ENCODE measurements around the gene TMEM123.

TMEM123 gene

DNA sequence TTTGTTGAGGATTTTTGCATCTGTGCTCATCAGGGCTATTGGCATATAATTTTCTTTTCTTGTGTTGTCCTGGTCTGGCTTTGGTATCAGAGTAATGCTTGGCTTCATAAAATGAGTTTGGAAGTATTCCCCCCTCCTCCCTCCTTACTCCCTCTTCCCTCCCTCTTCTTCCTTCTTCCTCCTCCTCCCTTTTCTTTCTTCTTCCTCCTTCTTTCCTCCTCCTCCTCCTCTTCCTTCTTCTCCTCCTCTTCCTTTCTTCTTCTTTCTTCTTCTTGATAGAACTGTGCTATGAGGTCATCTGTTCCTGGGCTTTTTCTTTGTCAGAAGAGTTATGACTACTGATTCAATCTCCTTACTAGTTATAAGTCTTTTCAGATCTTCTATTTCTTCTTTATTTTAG, 95.4 kb downstream of the TMEM123 start:
- no peak for DNase-seq

DNA sequence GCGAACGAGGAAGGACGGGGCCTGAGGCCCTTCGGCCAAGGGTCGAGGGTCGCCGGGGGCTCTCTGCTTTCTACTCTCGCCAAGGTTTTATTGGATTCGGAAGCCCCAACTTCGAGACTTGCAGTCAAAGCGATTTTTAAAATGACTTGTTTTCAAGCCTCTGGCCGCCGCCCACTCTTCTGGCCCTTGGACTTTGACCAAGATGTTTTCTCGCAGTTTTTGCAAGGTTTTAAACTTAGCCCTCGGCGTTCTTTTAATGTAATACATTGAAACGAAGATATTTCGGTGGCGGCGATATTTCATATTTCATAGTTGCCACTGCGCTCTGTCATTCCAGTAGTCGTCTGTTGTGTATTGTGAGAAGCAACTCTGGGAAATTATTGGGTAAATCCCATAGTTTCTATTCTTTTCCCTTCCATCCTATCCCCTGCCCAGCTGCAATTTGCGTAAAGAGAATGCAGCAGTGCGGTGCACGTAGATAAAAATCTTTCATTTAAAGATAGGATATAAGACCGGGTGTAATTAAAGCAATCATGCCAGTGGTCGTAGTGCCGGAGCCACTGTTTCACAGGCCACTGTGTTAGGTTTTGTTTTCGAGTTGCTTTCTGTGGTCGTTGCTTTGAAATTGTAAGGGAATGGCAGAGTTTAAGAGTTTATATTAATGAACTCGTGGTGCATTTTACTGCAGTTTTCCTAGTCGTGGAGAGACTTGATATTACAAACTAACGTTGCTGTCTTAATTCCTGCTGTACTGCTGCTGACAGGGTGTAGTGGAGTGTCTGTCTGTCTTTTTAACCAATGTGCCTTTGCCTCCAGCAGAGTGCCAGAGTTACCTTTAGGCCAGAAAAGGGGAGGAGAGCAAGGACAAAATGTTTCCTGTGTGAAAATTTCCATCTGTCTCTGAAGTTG, 104.8 kb downstream of the TMEM123 start:
- peak; percentile 49 for DNase-seq

DNA sequence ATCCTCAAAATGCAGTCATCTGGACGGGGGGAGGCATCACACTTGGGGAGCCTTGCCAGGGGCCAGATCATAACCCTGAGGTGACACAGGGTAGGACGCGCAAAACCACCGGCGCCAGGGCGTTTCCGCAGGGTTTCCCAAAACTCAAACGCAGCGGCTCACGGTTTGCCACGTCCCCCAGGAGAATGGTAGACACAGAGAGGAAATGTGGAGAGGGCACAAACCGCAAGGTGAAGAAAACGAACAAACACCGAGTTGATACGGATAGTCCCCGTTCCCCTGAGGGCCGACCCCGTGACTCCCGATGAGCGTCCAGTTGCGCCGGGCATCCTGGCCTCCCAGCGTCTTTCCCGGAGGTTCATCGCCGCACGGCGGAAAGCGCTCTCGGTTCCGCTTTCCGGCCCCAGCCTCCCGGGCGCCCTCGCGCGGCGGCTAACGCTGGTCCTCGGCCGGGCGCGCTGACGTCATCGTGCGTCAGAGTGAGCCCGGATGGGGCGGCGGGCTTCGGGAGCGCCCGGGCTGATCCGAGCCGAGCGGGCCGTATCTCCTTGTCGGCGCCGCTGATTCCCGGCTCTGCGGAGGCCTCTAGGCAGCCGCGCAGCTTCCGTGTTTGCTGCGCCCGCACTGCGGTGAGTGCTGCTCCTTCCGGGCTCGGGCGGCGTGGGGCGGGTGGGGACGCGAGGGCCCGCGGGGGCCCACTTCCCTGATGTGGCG, 105.7 kb downstream of the TMEM123 start, which contains the start of gene BIRC2:
TSS of gene BIRC2 (plus strand) at position 467 of the 714 bp plus-strand sequence. CDS start 2,641 bp downstream, outside the sequence.
- DNase-seq = peak; percentile 96

DNA sequence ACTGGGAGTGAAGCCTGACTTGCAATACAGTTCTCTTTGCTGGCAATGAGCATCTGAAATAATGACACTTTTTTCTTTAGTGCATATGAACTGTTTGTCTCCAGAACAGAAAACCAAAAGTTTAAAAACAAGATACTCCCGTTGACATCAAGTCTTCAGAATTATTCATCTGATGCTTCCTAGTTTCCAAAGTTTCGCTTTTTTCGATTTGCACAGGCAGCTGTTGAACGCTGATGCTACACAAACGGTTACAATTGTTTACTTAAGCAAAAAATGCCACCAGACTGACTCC, 106.2 kb downstream of the TMEM123 start:
- DNase-seq = no peak

All from activated CD4-positive, alpha-beta T cell treated with anti-CD3 and anti-CD28 coated beads, Interleukin-10, Interleukin-2, amounts not matched to agents 100 ng/mL and 50 ng/mL, durations not matched to agents 16 hours and 8 hours (primary cell).